ENCODE data around the gene TUBA3D. TPM values are rescaled to one million over a fixed set of nuclear protein-coding genes. Genes with fewer than 3 reads are reported as not detected.
"Not testable (repeated sequence)": the region's sequence is repeated elsewhere in the genome, so short reads cannot be mapped to it uniquely, and the experiment has no call there.

Gene TUBA3D
- total and polyA plus RNA-seq, 9 donors = 0.11 to 0.63 (median 0.45) TPM; not detected in 1

GRCh38 chr2:131514408-131515166, 38.7 kb downstream of the TUBA3D start:
- H3K4me3 ChIP-seq (ENCODE audit: low read length); H3K27ac ChIP-seq (ENCODE audit: low read length); H3K4me1 ChIP-seq (ENCODE audit: control insufficient read depth, insufficient read depth, low read length); H3K9me3 ChIP-seq (replicated peaks; ENCODE audit: control insufficient read depth, low read depth, low read length); H3K27me3 ChIP-seq (ENCODE audit: control insufficient read depth, insufficient read depth, low read length); DNase-seq: not testable (repeated sequence)
- H3K36me3 ChIP-seq (ENCODE audit: control insufficient read depth, insufficient read depth, low read length) = peaks cover 38% of the 10 kb centered on the region
- 66% methylated on average over 6 of the region's 15 CpGs for WGBS (ENCODE audit: insufficient coverage)

- H3K27me3 ChIP-seq (ENCODE audit: control insufficient read depth, insufficient read depth, low read length); DNase-seq; H3K4me1 ChIP-seq (ENCODE audit: control insufficient read depth, insufficient read depth, low read length); H3K4me3 ChIP-seq (ENCODE audit: low read length); H3K9me3 ChIP-seq (replicated peaks; ENCODE audit: control insufficient read depth, low read depth, low read length); H3K27ac ChIP-seq (ENCODE audit: low read length): not testable (repeated sequence)
- H3K36me3 ChIP-seq (ENCODE audit: control insufficient read depth, insufficient read depth, low read length) = peaks cover 33% of the 10 kb centered on the region
- 75% methylated on average over 2 of the region's 14 CpGs for WGBS (ENCODE audit: insufficient coverage)
Observed at GRCh38 chr2:131515235-131515634, 39.3 kb downstream of the TUBA3D start.

GRCh38 chr2:131516011-131516410, 40.1 kb downstream of the TUBA3D start:
- WGBS (ENCODE audit: insufficient coverage) = 83% methylated on average over 2 of the region's 10 CpGs
- Histone ChIP-seq H3K4me3 (ENCODE audit: low read length) (no peak overlapping the region), H3K9me3 (replicated peaks; ENCODE audit: control insufficient read depth, low read depth, low read length) (no peaks in the 10 kb centered on the region), H3K27ac (ENCODE audit: low read length) (no peak overlapping the region), H3K4me1 (ENCODE audit: control insufficient read depth, insufficient read depth, low read length) (no peaks in the 10 kb centered on the region), H3K36me3 (ENCODE audit: control insufficient read depth, insufficient read depth, low read length) (peaks cover 36% of the 10 kb centered on the region), H3K27me3 (ENCODE audit: control insufficient read depth, insufficient read depth, low read length) (no peaks in the 10 kb centered on the region)
- DNase-seq = no peak

- not testable (repeated sequence) for H3K4me3 ChIP-seq (ENCODE audit: low read length); H3K27me3 ChIP-seq (ENCODE audit: control insufficient read depth, insufficient read depth, low read length); DNase-seq; H3K4me1 ChIP-seq (ENCODE audit: control insufficient read depth, insufficient read depth, low read length); H3K9me3 ChIP-seq (replicated peaks; ENCODE audit: control insufficient read depth, low read depth, low read length); H3K27ac ChIP-seq (ENCODE audit: low read length)
- H3K36me3 ChIP-seq (ENCODE audit: control insufficient read depth, insufficient read depth, low read length) = peaks cover 37% of the 10 kb centered on the region
- WGBS (ENCODE audit: insufficient coverage) = 84% methylated on average over 8 of the region's 11 CpGs
Observed at GRCh38 chr2:131516621-131517020, 40.7 kb downstream of the TUBA3D start.

GRCh38 chr2:131517106-131517831, 41.4 kb downstream of the TUBA3D start:
- Histone ChIP-seq H3K36me3 (ENCODE audit: control insufficient read depth, insufficient read depth, low read length) (peaks cover 39% of the 10 kb centered on the region), H3K4me3 (ENCODE audit: low read length) (no peak overlapping the region), H3K27ac (ENCODE audit: low read length) (no peak overlapping the region), H3K9me3 (replicated peaks; ENCODE audit: control insufficient read depth, low read depth, low read length) (no peaks in the 10 kb centered on the region), H3K4me1 (ENCODE audit: control insufficient read depth, insufficient read depth, low read length) (no peaks in the 10 kb centered on the region), H3K27me3 (ENCODE audit: control insufficient read depth, insufficient read depth, low read length) (no peaks in the 10 kb centered on the region)
- WGBS (ENCODE audit: insufficient coverage) = 89% methylated on average over 17 of the region's 17 CpGs
- DNase-seq = no peak

- not testable (repeated sequence) for H3K27me3 ChIP-seq (ENCODE audit: control insufficient read depth, insufficient read depth, low read length); DNase-seq; H3K4me1 ChIP-seq (ENCODE audit: control insufficient read depth, insufficient read depth, low read length); H3K4me3 ChIP-seq (ENCODE audit: low read length); H3K9me3 ChIP-seq (replicated peaks; ENCODE audit: control insufficient read depth, low read depth, low read length); H3K27ac ChIP-seq (ENCODE audit: low read length)
- 87% methylated on average over 13 of the region's 16 CpGs for WGBS (ENCODE audit: insufficient coverage)
- peaks cover 35% of the 10 kb centered on the region for H3K36me3 ChIP-seq (ENCODE audit: control insufficient read depth, insufficient read depth, low read length)
Observed at GRCh38 chr2:131517856-131518255, 41.9 kb downstream of the TUBA3D start.

- not testable (repeated sequence) for H3K4me3 ChIP-seq (ENCODE audit: low read length); H3K27ac ChIP-seq (ENCODE audit: low read length); H3K9me3 ChIP-seq (replicated peaks; ENCODE audit: control insufficient read depth, low read depth, low read length); H3K27me3 ChIP-seq (ENCODE audit: control insufficient read depth, insufficient read depth, low read length); H3K4me1 ChIP-seq (ENCODE audit: control insufficient read depth, insufficient read depth, low read length); DNase-seq
- WGBS (ENCODE audit: insufficient coverage) = no CpG with 5 or more reads among the region's 11 CpGs
- H3K36me3 ChIP-seq (ENCODE audit: control insufficient read depth, insufficient read depth, low read length) = peaks cover 31% of the 10 kb centered on the region
Observed at GRCh38 chr2:131518531-131518930, 42.6 kb downstream of the TUBA3D start.

- Histone ChIP-seq H3K27me3 (ENCODE audit: control insufficient read depth, insufficient read depth, low read length) (no peaks in the 10 kb centered on the region), H3K36me3 (ENCODE audit: control insufficient read depth, insufficient read depth, low read length) (peaks cover 31% of the 10 kb centered on the region), H3K4me3 (ENCODE audit: low read length) (no peak overlapping the region), H3K4me1 (ENCODE audit: control insufficient read depth, insufficient read depth, low read length) (no peaks in the 10 kb centered on the region), H3K27ac (ENCODE audit: low read length) (no peak overlapping the region), H3K9me3 (replicated peaks; ENCODE audit: control insufficient read depth, low read depth, low read length) (no peaks in the 10 kb centered on the region)
- WGBS (ENCODE audit: insufficient coverage) = 89% methylated on average over 15 of the region's 15 CpGs
- no peak for DNase-seq
Observed at GRCh38 chr2:131519466-131519865, 43.5 kb downstream of the TUBA3D start.

- WGBS (ENCODE audit: insufficient coverage) = 83% methylated on average over 7 of the region's 24 CpGs
- not testable (repeated sequence) for H3K4me1 ChIP-seq (ENCODE audit: control insufficient read depth, insufficient read depth, low read length); H3K9me3 ChIP-seq (replicated peaks; ENCODE audit: control insufficient read depth, low read depth, low read length); H3K27me3 ChIP-seq (ENCODE audit: control insufficient read depth, insufficient read depth, low read length); H3K27ac ChIP-seq (ENCODE audit: low read length); DNase-seq; H3K4me3 ChIP-seq (ENCODE audit: low read length)
- peaks cover 31% of the 10 kb centered on the region for H3K36me3 ChIP-seq (ENCODE audit: control insufficient read depth, insufficient read depth, low read length)
Observed at GRCh38 chr2:131519871-131520470, 44.1 kb downstream of the TUBA3D start.

- Histone ChIP-seq H3K4me1 (ENCODE audit: control insufficient read depth, insufficient read depth, low read length) (no peaks in the 10 kb centered on the region), H3K36me3 (ENCODE audit: control insufficient read depth, insufficient read depth, low read length) (peaks cover 31% of the 10 kb centered on the region), H3K9me3 (replicated peaks; ENCODE audit: control insufficient read depth, low read depth, low read length) (no peaks in the 10 kb centered on the region), H3K4me3 (ENCODE audit: low read length) (no peak overlapping the region), H3K27ac (ENCODE audit: low read length) (no peak overlapping the region), H3K27me3 (ENCODE audit: control insufficient read depth, insufficient read depth, low read length) (no peaks in the 10 kb centered on the region)
- WGBS (ENCODE audit: insufficient coverage) = 97% methylated on average over 6 of the region's 10 CpGs
- DNase-seq = no peak
Observed at GRCh38 chr2:131520526-131520925, 44.6 kb downstream of the TUBA3D start.
